ENCODE data around the gene CFC1B. TPM values are rescaled to one million over a fixed set of nuclear protein-coding genes. Genes with fewer than 3 reads are reported as not detected.
"Not testable (repeated sequence)": the region's sequence is repeated elsewhere in the genome, so short reads cannot be mapped to it uniquely, and the experiment has no call there.

CFC1B gene
- polyA plus RNA-seq, 2 of the 4 experiments (the other 2 are of a cell fraction) = not detected

GRCh38 chr2:130531225-130531624 is 10.2 kb downstream of the CFC1B start:
- POLR2A ChIA-PET; ATAC-seq; H3K4me2 ChIP-seq; FAIRE-seq; DNase-seq (ENCODE audit: low read depth in 1 of 2, low spot score in 1 of 2); H3K4me1 ChIP-seq; CTCF ChIA-PET; H3K9me3 ChIP-seq; H3K4me3 ChIP-seq; H3K27ac ChIP-seq: not testable (repeated sequence)
- no CpG with 5 or more reads among the region's 5 CpGs for WGBS (ENCODE audit: missing lambda C conversion rate)

GRCh38 chr2:130531672-130532071 is 10.7 kb downstream of the CFC1B start:
- H3K27ac ChIP-seq; DNase-seq (ENCODE audit: low read depth in 1 of 2, low spot score in 1 of 2); H3K9me3 ChIP-seq; POLR2A ChIA-PET; CTCF ChIA-PET; FAIRE-seq; H3K4me2 ChIP-seq; H3K4me3 ChIP-seq; H3K4me1 ChIP-seq: not testable (repeated sequence)
- WGBS (ENCODE audit: missing lambda C conversion rate) = no CpG with 5 or more reads among the region's 9 CpGs
- 0 out of 6 replicates have a peak, but pooled peaks of 1 of the 2 experiments have one; percentile 15 for ATAC-seq

- no CpG with 5 or more reads among the region's 7 CpGs for WGBS (ENCODE audit: missing lambda C conversion rate)
- H3K9me3 ChIP-seq; FAIRE-seq; H3K27ac ChIP-seq; DNase-seq (ENCODE audit: low read depth in 1 of 2, low spot score in 1 of 2); ATAC-seq; H3K4me2 ChIP-seq; POLR2A ChIA-PET; CTCF ChIA-PET; H3K4me1 ChIP-seq; H3K4me3 ChIP-seq: not testable (repeated sequence)
Measured at GRCh38 chr2:130536654-130537053, 15.6 kb downstream of the CFC1B start.

GRCh38 chr2:130538271-130538670 is 17.2 kb downstream of the CFC1B start:
- H3K4me2 ChIP-seq; FAIRE-seq; H3K4me3 ChIP-seq; H3K4me1 ChIP-seq; POLR2A ChIA-PET; H3K27ac ChIP-seq; DNase-seq (ENCODE audit: low read depth in 1 of 2, low spot score in 1 of 2); ATAC-seq; CTCF ChIA-PET; H3K9me3 ChIP-seq: not testable (repeated sequence)
- WGBS (ENCODE audit: missing lambda C conversion rate) = no CpG with 5 or more reads among the region's 9 CpGs

GRCh38 chr2:130542789-130543188 is 21.8 kb downstream of the CFC1B start:
- CTCF ChIA-PET; H3K9me3 ChIP-seq; ATAC-seq; H3K4me1 ChIP-seq; H3K4me3 ChIP-seq; POLR2A ChIA-PET; FAIRE-seq; H3K4me2 ChIP-seq; DNase-seq (ENCODE audit: low read depth in 1 of 2, low spot score in 1 of 2); H3K27ac ChIP-seq: not testable (repeated sequence)
- WGBS (ENCODE audit: missing lambda C conversion rate) = no CpG with 5 or more reads among the region's 4 CpGs

- FAIRE-seq; POLR2A ChIA-PET; H3K4me1 ChIP-seq; H3K4me3 ChIP-seq; CTCF ChIA-PET; H3K4me2 ChIP-seq; H3K27ac ChIP-seq; H3K9me3 ChIP-seq; DNase-seq (ENCODE audit: low read depth in 1 of 2, low spot score in 1 of 2): not testable (repeated sequence)
- no CpG with 5 or more reads among the region's 12 CpGs for WGBS (ENCODE audit: missing lambda C conversion rate)
- 0 out of 6 replicates have a peak, but pooled peaks of 1 of the 2 experiments have one; percentile 30 for ATAC-seq
Measured at GRCh38 chr2:130543785-130544528, 22.9 kb downstream of the CFC1B start.

GRCh38 chr2:130544978-130545377 is 24.0 kb downstream of the CFC1B start:
- H3K4me2 ChIP-seq; ATAC-seq; H3K9me3 ChIP-seq; H3K27ac ChIP-seq; FAIRE-seq; DNase-seq (ENCODE audit: low read depth in 1 of 2, low spot score in 1 of 2); POLR2A ChIA-PET; CTCF ChIA-PET; H3K4me1 ChIP-seq; H3K4me3 ChIP-seq: not testable (repeated sequence)
- no CpG with 5 or more reads among the region's 5 CpGs for WGBS (ENCODE audit: missing lambda C conversion rate)

- CTCF ChIA-PET, FAIRE-seq: not testable (repeated sequence)
Measured at GRCh38 chr2:130548418-130548817, 27.4 kb downstream of the CFC1B start.

GRCh38 chr2:130549475-130549874 is 28.5 kb downstream of the CFC1B start:
- ATAC-seq; H3K9me3 ChIP-seq; DNase-seq (ENCODE audit: low read depth in 1 of 2, low spot score in 1 of 2); FAIRE-seq; H3K4me2 ChIP-seq; H3K4me1 ChIP-seq; H3K27ac ChIP-seq; CTCF ChIA-PET; H3K4me3 ChIP-seq; POLR2A ChIA-PET: not testable (repeated sequence)
- WGBS (ENCODE audit: missing lambda C conversion rate) = no CpG with 5 or more reads among the region's 27 CpGs

More at GRCh38 chr2:130548418-130548817, 27.4 kb downstream of the CFC1B start:
- H3K4me1 ChIP-seq; ATAC-seq; H3K27ac ChIP-seq; DNase-seq (ENCODE audit: low read depth in 1 of 2, low spot score in 1 of 2); H3K4me3 ChIP-seq; H3K9me3 ChIP-seq; H3K4me2 ChIP-seq; POLR2A ChIA-PET: not testable (repeated sequence)
- no CpG with 5 or more reads among the region's 3 CpGs for WGBS (ENCODE audit: missing lambda C conversion rate)

- POLR2A ChIA-PET; H3K4me1 ChIP-seq; H3K27ac ChIP-seq; CTCF ChIA-PET; FAIRE-seq; H3K4me2 ChIP-seq; ATAC-seq; DNase-seq (ENCODE audit: low read depth in 1 of 2, low spot score in 1 of 2); H3K4me3 ChIP-seq; H3K9me3 ChIP-seq: not testable (repeated sequence)
- no CpG with 5 or more reads among the region's 4 CpGs for WGBS (ENCODE audit: missing lambda C conversion rate)
Measured at GRCh38 chr2:130554178-130554577, 33.2 kb downstream of the CFC1B start.

- POLR2A ChIA-PET; ATAC-seq; CTCF ChIA-PET; H3K4me2 ChIP-seq; H3K27ac ChIP-seq; FAIRE-seq; H3K4me3 ChIP-seq; H3K9me3 ChIP-seq; DNase-seq (ENCODE audit: low read depth in 1 of 2, low spot score in 1 of 2); H3K4me1 ChIP-seq: not testable (repeated sequence)
- no CpG with 5 or more reads among the region's 8 CpGs for WGBS (ENCODE audit: missing lambda C conversion rate)
Measured at GRCh38 chr2:130556441-130556840, 35.4 kb downstream of the CFC1B start.

GRCh38 chr2:130566165-130566564 is 45.1 kb downstream of the CFC1B start:
- H3K4me1 ChIP-seq; FAIRE-seq; H3K27ac ChIP-seq; H3K9me3 ChIP-seq; H3K4me2 ChIP-seq; POLR2A ChIA-PET; DNase-seq (ENCODE audit: low read depth in 1 of 2, low spot score in 1 of 2); CTCF ChIA-PET; H3K4me3 ChIP-seq; ATAC-seq: not testable (repeated sequence)
- WGBS (ENCODE audit: missing lambda C conversion rate) = no CpG with 5 or more reads among the region's 4 CpGs

Data from A549 (cell line).